Measurements from ENCODE around the gene RNF31. TPM values are rescaled to one million over a fixed set of nuclear protein-coding genes. Genes with fewer than 3 reads are reported as not detected.

Gene RNF31
- total RNA-seq, 2 experiments from 2014 or later, result 46.0 to 57.8 TPM

- CTCF ChIA-PET, result interaction anchor here (0.8 to 1.2 kb wide), 7 partner anchors 19 to 101 kb away, joined by 3 to 11 read pairs (median 4); partner anchors contain the start of genes DCAF11, IRF9, MDP1 and NRL
- Mint-ChIP-seq H3K27ac (peak within 1 kb of the TSS; percentile 90), H3K36me3 (ENCODE audit: low read depth) (peaks cover 71% of the 10 kb centered on the region), H3K27me3 (no peaks in the 10 kb centered on the region), H3K9me3 (no peaks in the 10 kb centered on the region), H3K4me3 (peak within 1 kb of the TSS; percentile 95), H3K4me1 (ENCODE audit: low read depth) (peaks cover 76% of the 10 kb centered on the region)
- H3K27ac ChIP-seq (ENCODE audit: low read depth in 1 of 2, low read length in 2 of 2), result peak within 1 kb of the TSS; percentile 62 to 71
- H3K27me3 ChIP-seq (ENCODE audit: control insufficient read depth in 1 of 2, insufficient read depth in 2 of 2, low read length in 2 of 2), result no peaks in the 10 kb centered on the region
- intact Hi-C loops (cut with DNase I, micrococcal nuclease), result loop anchor here in 1 of 2 experiments (1.0 kb wide), 1 partner anchor 26 kb away; no protein-coding TSS in a partner anchor
- TF ChIP-seq CTCF (IDR thresholded peaks at IDR 0.05), result no peak
- H3K4me3 ChIP-seq (ENCODE audit: low read length), result peak within 1 kb of the TSS; percentile 92
- H3K36me3 ChIP-seq (ENCODE audit: insufficient read depth, low read length), result peaks cover 58% of the 10 kb centered on the region
- DNase-seq (peak; percentile 97 to 100 (median 99)), ATAC-seq (ENCODE audit: poor library complexity) (peak; percentile 90)
- POLR2A ChIA-PET, result interaction anchor here (0.7 to 11.7 kb wide), 23 partner anchors 9 to 289 kb away, joined by 3 to 296 read pairs (median 5); partner anchors contain the start of genes CBLN3, CHMP4A, DCAF11 and DHRS1
- H3K4me1 ChIP-seq (ENCODE audit: insufficient read depth, low read length), result peaks cover 73% of the 10 kb centered on the region
- no peaks in the 10 kb centered on the region for H3K9me3 ChIP-seq (ENCODE audit: control insufficient read depth in 1 of 2, insufficient read depth in 1 of 2, low read length in 2 of 2)
These were observed 6.0 kb upstream of the RNF31 start, which contains the start of gene EMC9 for GRCh38 chr14:24141097-24141880. Gene EMC9, minus strand, starts transcription at chr14:24141591. Its CDS starts 287 bp downstream, at chr14:24141304.

- no peaks in the 10 kb centered on the region for H3K27me3 Mint-ChIP-seq
- H3K27ac Mint-ChIP-seq, result peak overlapping the region; percentile 90
- no peaks in the 10 kb centered on the region for H3K9me3 Mint-ChIP-seq
- Histone ChIP-seq H3K4me1 (ENCODE audit: insufficient read depth, low read length) (peaks cover 62% of the 10 kb centered on the region), H3K27me3 (ENCODE audit: control insufficient read depth in 1 of 2, insufficient read depth in 2 of 2, low read length in 2 of 2) (no peaks in the 10 kb centered on the region), H3K9me3 (ENCODE audit: control insufficient read depth in 1 of 2, insufficient read depth in 1 of 2, low read length in 2 of 2) (no peaks in the 10 kb centered on the region), H3K36me3 (ENCODE audit: insufficient read depth, low read length) (peaks cover 43% of the 10 kb centered on the region), H3K4me3 (ENCODE audit: low read length) (no peak overlapping the region), H3K27ac (ENCODE audit: low read depth in 1 of 2, low read length in 2 of 2) (no peak overlapping the region)
- DNase-seq, result no peak
- POLR2A ChIA-PET, result interaction anchor here (0.6 to 6.4 kb wide), 4 partner anchors 8 to 35 kb away, joined by 3 to 119 read pairs (median 8); partner anchors contain the start of genes DCAF11, IRF9, NRL and PSME1
- TF ChIP-seq CTCF (IDR thresholded peaks at IDR 0.05), result no peak
- H3K4me3 Mint-ChIP-seq, result peak overlapping the region; percentile 66
- CTCF ChIA-PET, result interaction anchor here (0.7 to 1.1 kb wide), 2 partner anchors 34 to 165 kb away, joined by 3 read pairs; partner anchors contain the start of gene CIDEB
- peaks cover 77% of the 10 kb centered on the region for H3K36me3 Mint-ChIP-seq (ENCODE audit: low read depth)
- ATAC-seq (ENCODE audit: poor library complexity), result no peak
- peaks cover 75% of the 10 kb centered on the region for H3K4me1 Mint-ChIP-seq (ENCODE audit: low read depth)
- intact Hi-C loops (cut with DNase I, micrococcal nuclease), result no loop called here
These were observed 3.8 kb upstream of the RNF31 start for GRCh38 chr14:24143511-24143910.

GRCh38 chr14:24144451-24144850, 2.8 kb upstream of the RNF31 start:
- H3K27me3 Mint-ChIP-seq, result no peaks in the 10 kb centered on the region
- peaks cover 75% of the 10 kb centered on the region for H3K4me1 Mint-ChIP-seq (ENCODE audit: low read depth)
- Histone ChIP-seq H3K4me1 (ENCODE audit: insufficient read depth, low read length) (peaks cover 62% of the 10 kb centered on the region), H3K9me3 (ENCODE audit: control insufficient read depth in 1 of 2, insufficient read depth in 1 of 2, low read length in 2 of 2) (no peaks in the 10 kb centered on the region), H3K27ac (ENCODE audit: low read depth in 1 of 2, low read length in 2 of 2) (no peak overlapping the region), H3K4me3 (ENCODE audit: low read length) (no peak overlapping the region), H3K36me3 (ENCODE audit: insufficient read depth, low read length) (peaks cover 43% of the 10 kb centered on the region), H3K27me3 (ENCODE audit: control insufficient read depth in 1 of 2, insufficient read depth in 2 of 2, low read length in 2 of 2) (no peaks in the 10 kb centered on the region)
- H3K9me3 Mint-ChIP-seq, result no peaks in the 10 kb centered on the region
- POLR2A ChIA-PET, result interaction anchor here (1.8 to 8.0 kb wide), 3 partner anchors 9 to 29 kb away, joined by 11 to 127 read pairs (median 119); partner anchors contain the start of genes DCAF11, IRF9, NRL and PSME1
- peak overlapping the region; percentile 42 for H3K27ac Mint-ChIP-seq
- TF ChIP-seq CTCF (IDR thresholded peaks at IDR 0.05), result no peak
- CTCF ChIA-PET, result interaction anchor here (1.2 kb wide), 1 partner anchor 36 kb away, joined by 3 read pairs; no protein-coding TSS in a partner anchor
- H3K36me3 Mint-ChIP-seq (ENCODE audit: low read depth), result peaks cover 77% of the 10 kb centered on the region
- intact Hi-C loops (cut with DNase I, micrococcal nuclease), result loop anchor here in 1 of 2 experiments (2.0 kb wide), 1 partner anchor 28 kb away; no protein-coding TSS in a partner anchor
- peak overlapping the region; percentile 73 for H3K4me3 Mint-ChIP-seq
- DNase-seq (no peak), ATAC-seq (ENCODE audit: poor library complexity) (no peak)
